DLD1 (cell line): ENCODE data around the gene TRIO.
"Not testable (repeated sequence)": the region's sequence is repeated elsewhere in the genome, so short reads cannot be mapped to it uniquely, and the experiment has no call there.

ENCODE experiments used
- in situ Hi-C: cut with HindIII; loops from 2 replicates; pipeline ENCODE4 v1.10.0; 2017; ENCODE audit warnings: low sequenced_read_pairs

The TRIO gene

GRCh38 chr5:14142827-14143545 lies at the start of gene TRIO:
Gene TRIO (plus strand): TSS chr5:14143342. CDS start chr5:14143726, 384 bp downstream.
- in situ Hi-C loops: no loop called here

DNA sequence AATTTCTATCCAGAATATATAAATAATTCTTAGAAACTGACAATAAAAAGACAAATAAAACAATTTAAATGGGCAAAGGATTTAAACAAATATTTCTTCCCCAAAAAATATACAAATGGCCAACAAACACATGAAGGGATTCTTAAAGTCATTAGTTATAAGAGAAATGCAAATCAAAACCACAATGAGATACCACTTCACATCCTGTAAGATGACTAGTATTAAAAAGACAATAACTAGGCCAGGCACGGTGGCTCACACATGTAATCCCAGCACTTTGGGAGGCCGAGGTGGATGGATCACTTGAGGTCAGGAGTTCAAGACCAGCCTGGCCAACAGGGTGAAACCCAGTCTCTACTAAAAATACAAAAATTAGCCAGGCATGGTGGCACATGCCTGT lies 45.8 kb upstream of the TRIO start:
- in situ Hi-C loops: not testable (repeated sequence)

DNA sequence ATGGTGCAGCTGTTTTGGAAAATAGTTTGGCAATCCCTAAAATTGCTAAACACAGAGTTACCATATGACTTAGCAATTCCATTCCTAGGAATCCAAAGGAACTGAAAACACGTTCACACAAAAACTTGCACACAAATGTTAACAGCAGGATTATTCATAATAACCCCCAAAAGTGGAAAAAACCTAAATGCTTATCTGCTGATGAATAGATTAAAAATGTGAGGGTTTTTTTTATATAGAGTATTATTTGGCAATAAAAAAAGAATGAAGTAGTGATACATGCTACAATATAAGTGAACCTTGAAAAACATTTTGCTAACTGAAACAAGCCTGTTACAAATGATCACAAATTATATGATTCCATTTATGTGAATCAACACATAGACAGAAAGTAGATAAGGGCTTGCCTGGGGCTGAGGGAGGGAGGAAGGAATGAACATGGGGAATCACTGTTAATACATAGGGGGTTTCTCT lies 45.1 kb upstream of the TRIO start:
- in situ Hi-C loops: no loop called here

DNA sequence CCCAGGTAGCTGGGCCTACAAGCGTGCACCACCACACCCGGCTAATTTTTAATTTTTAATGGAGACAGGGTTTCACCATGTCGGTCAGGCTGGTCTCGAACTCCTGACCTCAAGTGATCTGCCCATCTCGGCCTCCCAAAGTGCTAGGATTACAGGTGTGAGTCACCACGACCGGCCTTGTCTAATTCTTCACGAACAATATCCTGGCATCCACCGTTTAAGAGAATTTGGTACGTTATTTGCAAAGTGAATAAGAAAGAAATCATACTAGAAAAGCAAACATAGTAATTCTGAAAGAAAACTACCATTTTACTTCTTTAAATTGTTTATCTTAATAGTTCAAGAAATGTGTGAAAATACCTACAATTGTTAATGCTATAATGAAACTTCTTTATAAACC lies 42.9 kb upstream of the TRIO start:
- in situ Hi-C loops: loop anchor here (25.0 kb wide), 1 partner anchor 113 kb away; no protein-coding TSS in a partner anchor

DNA sequence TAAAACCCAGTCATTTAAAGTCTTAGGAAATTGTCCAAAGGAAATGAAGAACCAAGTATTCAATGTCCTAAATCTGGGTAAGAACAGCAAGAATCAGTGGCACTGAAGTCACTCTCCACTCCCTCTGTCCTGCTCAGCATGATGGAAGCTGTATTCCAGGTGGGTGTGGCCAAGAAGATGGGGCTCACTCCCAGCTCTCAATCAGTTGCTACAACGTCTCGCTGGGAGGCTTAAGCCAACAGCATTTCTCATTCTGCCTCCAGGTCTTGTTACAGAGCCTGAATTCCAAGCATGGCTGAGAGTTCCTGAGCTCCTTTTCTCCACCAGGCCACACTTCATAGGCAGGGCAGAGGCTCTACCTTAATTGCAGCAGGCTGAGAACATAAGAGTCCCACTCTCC lies 41.2 kb upstream of the TRIO start:
- in situ Hi-C loops: loop anchor here (25.0 kb wide), 1 partner anchor 115 kb away; no protein-coding TSS in a partner anchor

GRCh38 chr5:14102666-14103065 lies 40.5 kb upstream of the TRIO start:
- in situ Hi-C loops: loop anchor here (25.0 kb wide), 1 partner anchor 115 kb away; no protein-coding TSS in a partner anchor

DNA sequence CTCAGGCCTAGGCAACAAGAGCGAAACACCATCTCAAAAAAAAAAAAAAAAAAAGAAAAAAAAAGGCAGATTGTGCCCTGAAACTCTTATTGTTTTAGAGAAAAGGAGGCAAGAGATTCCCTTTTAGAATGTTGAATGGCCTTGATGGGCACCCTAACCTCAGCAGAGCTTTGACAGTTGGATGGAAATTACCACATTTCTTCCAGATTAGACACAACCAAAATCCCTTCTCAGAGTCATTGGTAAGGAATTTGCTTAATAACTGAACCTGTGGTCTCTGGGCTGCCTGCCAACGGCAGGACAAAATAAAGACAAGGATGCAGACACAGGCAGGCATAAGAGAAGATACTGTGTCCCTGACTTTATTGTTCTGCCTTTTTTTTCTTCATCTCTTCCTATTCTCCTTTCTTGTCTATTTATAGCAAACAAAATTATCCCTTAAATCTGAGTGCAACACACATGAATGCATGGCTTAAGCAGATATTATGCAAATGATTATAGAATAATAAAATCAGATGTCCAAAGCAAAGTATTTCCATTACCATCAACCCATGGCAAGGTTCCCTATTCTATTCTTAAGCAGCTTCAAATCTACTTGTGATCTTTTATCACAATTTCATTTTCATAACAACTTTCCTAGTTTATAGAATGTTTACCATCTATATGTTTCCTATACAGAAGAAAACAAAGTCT lies 37.3 kb upstream of the TRIO start:
- in situ Hi-C loops: loop anchor here (25.0 kb wide), 1 partner anchor 119 kb away; no protein-coding TSS in a partner anchor

GRCh38 chr5:14107536-14107935 lies 35.6 kb upstream of the TRIO start:
- in situ Hi-C loops: loop anchor here (25.0 kb wide), 1 partner anchor 120 kb away; no protein-coding TSS in a partner anchor

DNA sequence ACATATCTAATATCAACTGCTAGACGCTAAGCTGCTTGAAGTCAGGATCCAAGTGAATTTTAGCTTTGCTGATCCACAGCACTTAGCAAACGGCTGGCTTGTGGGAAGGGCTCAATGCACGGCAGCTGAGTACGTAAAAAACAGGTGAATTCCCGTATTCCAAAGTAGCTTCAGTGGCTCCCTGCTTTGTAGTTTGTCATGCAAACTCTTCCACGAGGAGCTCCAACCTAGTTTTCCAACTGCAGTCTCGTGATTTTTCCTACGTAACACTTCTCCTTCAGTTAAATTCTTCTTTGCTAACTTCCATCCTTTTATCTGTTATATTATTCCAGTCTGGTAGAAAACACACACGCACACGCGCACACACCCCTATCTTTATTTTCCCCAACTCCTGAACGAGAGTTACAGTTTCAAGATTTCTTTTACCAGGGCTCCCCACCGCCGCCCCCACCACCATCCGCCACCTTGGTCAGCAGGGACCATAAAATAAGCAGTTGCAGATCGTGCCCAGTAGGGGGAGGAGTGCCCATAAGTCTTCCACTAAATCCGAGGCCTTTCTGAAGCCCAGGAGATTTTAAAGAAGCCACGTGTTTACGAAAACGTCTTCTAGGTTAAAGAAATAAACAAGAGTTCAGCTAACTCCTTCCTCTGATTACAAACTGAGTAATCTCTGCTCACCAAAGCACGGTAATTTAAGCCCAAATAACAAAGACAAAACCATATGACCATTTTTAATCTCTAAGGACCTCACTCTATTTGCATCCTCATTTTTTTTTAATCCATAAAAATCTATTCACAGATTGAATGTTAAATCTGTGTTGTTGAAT lies 34.8 kb upstream of the TRIO start:
- in situ Hi-C loops: loop anchor here (25.0 kb wide), 1 partner anchor 121 kb away; no protein-coding TSS in a partner anchor

- in situ Hi-C loops: loop anchor here (25.0 kb wide), 1 partner anchor 122 kb away; no protein-coding TSS in a partner anchor
Measured at GRCh38 chr5:14109041-14109747, 33.9 kb upstream of the TRIO start.

- in situ Hi-C loops: loop anchor here (25.0 kb wide), 1 partner anchor 122 kb away; no protein-coding TSS in a partner anchor
Measured at GRCh38 chr5:14109771-14110170, 33.4 kb upstream of the TRIO start.

DNA sequence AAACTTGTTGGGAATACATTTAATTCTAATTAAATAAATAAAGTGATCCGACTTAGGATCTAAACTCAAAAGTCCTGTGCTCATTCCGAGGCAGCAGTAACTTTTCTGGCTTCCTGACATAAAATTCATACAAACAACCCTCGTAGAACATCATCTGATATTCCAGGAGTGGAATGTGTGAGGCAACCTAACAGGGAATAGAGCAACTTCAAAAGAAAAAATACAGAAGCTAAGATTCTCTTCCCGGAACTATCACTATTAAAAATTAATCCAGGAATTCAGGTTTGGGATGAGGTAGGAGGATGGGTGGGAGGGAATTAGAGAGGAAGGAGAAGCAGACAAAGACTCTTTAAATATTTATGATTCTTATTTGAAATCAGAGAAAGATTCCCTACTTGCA lies 32.9 kb upstream of the TRIO start:
- in situ Hi-C loops: loop anchor here (25.0 kb wide), 1 partner anchor 123 kb away; no protein-coding TSS in a partner anchor

GRCh38 chr5:14110680-14111079 lies 32.5 kb upstream of the TRIO start:
- in situ Hi-C loops: loop anchor here (25.0 kb wide), 1 partner anchor 123 kb away; no protein-coding TSS in a partner anchor

GRCh38 chr5:14112998-14113652 lies 30.0 kb upstream of the TRIO start:
- in situ Hi-C loops: loop anchor here (25.0 kb wide), 1 partner anchor 126 kb away; no protein-coding TSS in a partner anchor

DNA sequence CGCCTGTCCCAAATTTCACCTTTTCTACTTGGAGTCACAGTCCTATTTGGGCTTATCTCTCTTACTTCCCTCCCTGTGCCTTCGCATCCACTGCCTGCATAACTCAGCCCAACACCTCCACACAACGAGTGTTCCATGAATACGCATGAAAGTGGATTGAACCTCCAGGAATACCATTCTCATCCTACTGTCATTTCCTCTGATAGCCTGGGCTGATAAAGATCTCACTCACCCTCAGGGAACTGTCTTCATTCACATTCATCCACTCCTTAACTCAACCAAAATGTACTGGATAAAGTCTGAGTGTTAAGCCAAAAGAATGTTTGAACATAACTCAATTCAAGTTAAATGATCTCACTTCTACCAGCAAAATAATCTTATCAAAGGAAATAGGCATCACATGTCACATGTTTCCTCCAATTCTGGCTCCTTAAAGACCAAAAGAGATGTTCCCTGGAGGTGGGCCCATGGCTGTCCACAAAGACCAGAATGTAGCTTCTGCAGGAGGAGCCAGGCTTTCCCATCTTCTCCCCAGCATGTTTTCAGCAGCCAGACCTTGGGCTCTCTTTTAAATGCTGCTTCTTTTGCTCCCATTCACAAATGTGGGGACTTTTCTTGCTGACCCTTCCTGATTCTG lies 28.4 kb upstream of the TRIO start:
- in situ Hi-C loops: loop anchor here (25.0 kb wide), 1 partner anchor 127 kb away; no protein-coding TSS in a partner anchor

DNA sequence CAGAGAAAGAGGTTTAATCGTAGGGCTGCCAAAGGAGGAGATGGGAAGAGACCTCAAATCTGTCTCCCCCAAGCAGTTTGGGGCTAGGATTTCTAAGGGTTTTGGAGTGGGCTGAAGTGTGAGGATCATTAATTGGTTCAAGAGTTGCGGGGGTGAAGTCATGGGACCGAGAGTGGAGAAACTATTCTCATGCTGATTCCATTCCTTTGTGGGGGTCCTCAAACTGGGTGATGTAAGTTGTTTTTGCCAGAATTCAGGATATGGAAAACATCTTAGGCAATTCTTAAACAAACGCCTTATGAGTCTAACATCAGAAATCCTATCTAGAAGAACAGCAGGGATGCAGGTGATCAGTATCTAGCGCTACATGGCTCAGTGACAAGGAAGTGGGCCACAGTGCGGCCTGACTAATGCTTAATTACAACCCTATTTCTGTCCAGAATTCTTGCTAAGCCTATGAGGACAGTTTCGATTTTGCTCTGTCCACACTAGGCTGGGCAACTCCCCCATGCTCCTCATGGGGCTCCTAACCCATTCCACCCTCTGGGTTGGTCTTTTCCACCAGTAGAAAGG lies 27.7 kb upstream of the TRIO start:
- in situ Hi-C loops: loop anchor here (25.0 kb wide), 1 partner anchor 128 kb away; no protein-coding TSS in a partner anchor

- in situ Hi-C loops: loop anchor here (25.0 kb wide), 1 partner anchor 131 kb away; no protein-coding TSS in a partner anchor
Measured at GRCh38 chr5:14118551-14119320, 24.4 kb upstream of the TRIO start.

DNA sequence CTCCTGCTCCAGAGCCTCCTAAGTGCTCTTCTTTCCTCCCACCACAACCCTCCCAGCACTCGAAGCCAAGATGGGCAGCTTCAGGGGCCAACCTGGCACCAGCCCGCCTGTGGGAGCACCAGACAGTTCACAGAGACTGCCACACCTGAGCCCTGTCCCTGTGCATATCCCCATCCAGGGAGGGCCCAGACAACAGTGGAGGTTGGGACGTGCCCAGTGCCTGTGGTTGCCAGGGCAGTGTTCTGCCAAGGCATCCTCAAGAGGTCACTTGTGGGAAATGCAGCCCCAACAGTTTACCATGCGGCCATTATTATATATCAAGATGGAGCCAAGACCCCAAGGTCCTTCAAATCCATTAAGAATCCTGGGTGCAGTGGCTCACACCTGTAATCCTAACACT lies 23.0 kb upstream of the TRIO start:
- in situ Hi-C loops: loop anchor here (25.0 kb wide), 1 partner anchor 133 kb away; no protein-coding TSS in a partner anchor
